ENCODE measurements around the gene DOK6.
"Not testable (repeated sequence)": the region's sequence is repeated elsewhere in the genome, so short reads cannot be mapped to it uniquely, and the experiment has no call there.

The DOK6 gene

DNA sequence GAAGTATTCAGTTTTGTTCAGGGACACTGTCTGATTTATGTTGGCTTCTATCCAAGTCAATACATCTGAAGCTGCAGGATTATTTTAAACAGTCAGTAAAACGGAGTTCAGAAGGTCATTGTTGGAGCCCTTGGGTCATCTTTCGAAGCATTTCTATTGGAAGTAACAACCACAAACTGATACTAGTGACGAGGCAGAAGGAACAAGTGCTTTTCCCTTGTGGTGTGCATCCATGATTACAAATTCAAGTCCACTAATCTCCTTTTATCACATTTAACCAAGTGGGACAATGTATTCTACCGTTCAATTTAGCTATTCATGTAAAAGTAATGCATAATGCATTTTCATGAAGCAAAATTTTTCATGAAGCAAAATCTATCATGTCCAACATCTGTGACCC is 470.0 kb downstream of the DOK6 start:
- Histone ChIP-seq H3K4me1 (ENCODE audit: control insufficient read depth, insufficient read depth, low read length) (no peaks in the 10 kb centered on the region; the same call in 1 of the 2 replicates), H3K27ac (ENCODE audit: low read length) (no peak overlapping the region), H3K4me3 (ENCODE audit: low read length) (no peak overlapping the region), H3K36me3 (ENCODE audit: control insufficient read depth, insufficient read depth, low read length) (no peaks in the 10 kb centered on the region), H3K27me3 (ENCODE audit: control insufficient read depth, insufficient read depth, low read length) (no peaks in the 10 kb centered on the region), H3K9me3 (ENCODE audit: control insufficient read depth, insufficient read depth, low read length) (no peaks in the 10 kb centered on the region)
- no CpG with 5 or more reads among the region's 4 CpGs for WGBS (ENCODE audit: insufficient coverage, insufficient read length)
- DNase-seq (ENCODE audit: low read depth, low spot score), result no peak

DNA sequence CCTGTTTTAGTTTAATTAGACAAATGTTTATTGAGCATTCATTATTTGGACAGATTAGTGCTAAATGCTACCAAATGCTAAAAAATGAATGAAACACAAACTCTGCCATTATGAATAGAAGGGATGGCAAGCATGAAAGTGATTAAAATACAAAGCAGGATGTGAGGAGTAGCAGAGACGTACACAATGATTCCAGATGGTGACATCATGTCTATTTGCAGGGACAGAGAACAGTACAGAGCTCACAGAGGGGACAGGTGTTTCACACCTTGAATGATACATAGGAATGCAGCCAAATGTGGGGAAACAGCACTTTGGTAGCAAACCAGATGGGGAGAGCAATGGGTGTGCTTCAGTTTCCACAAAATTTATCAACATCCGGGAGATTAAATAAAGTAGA is 470.7 kb downstream of the DOK6 start:
- Histone ChIP-seq H3K9me3 (ENCODE audit: control insufficient read depth, insufficient read depth, low read length) (no peaks in the 10 kb centered on the region), H3K36me3 (ENCODE audit: control insufficient read depth, insufficient read depth, low read length) (no peaks in the 10 kb centered on the region), H3K27ac (ENCODE audit: low read length) (no peak overlapping the region), H3K4me1 (ENCODE audit: control insufficient read depth, insufficient read depth, low read length) (no peaks in the 10 kb centered on the region; the same call in 1 of the 2 replicates), H3K4me3 (ENCODE audit: low read length) (no peak overlapping the region), H3K27me3 (ENCODE audit: control insufficient read depth, insufficient read depth, low read length) (no peaks in the 10 kb centered on the region)
- DNase-seq (ENCODE audit: low read depth, low spot score), result no peak
- no CpG with 5 or more reads among the region's 2 CpGs for WGBS (ENCODE audit: insufficient coverage, insufficient read length)

DNA sequence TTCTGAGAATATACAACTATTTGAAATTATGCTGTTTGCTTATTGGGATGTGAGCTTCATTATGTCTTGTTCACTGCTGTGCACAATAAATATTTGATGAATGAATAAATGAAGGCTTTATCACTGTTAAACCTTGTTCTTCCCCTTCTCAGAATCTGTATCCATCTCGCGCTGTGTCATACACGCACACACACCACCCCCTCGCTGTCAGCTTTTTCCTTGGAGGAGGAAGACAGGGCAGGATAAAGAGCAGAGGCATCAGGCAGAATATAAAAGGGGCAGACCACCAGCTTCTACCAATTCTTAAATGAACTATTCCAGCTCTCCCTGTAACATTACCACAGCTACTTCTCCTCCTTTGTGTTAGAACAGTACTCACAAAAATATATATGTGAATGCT is 472.0 kb downstream of the DOK6 start:
- no peak for DNase-seq (ENCODE audit: low read depth, low spot score)
- Histone ChIP-seq H3K27me3 (ENCODE audit: control insufficient read depth, insufficient read depth, low read length) (no peaks in the 10 kb centered on the region), H3K9me3 (ENCODE audit: control insufficient read depth, insufficient read depth, low read length) (no peaks in the 10 kb centered on the region; the same call in 1 of the 2 replicates), H3K4me1 (ENCODE audit: control insufficient read depth, insufficient read depth, low read length) (no peaks in the 10 kb centered on the region; the same call in 1 of the 2 replicates), H3K4me3 (ENCODE audit: low read length) (no peak overlapping the region), H3K27ac (ENCODE audit: low read length) (no peak overlapping the region), H3K36me3 (ENCODE audit: control insufficient read depth, insufficient read depth, low read length) (no peaks in the 10 kb centered on the region)
- WGBS (ENCODE audit: insufficient coverage, insufficient read length), result no CpG with 5 or more reads among the region's 4 CpGs

DNA sequence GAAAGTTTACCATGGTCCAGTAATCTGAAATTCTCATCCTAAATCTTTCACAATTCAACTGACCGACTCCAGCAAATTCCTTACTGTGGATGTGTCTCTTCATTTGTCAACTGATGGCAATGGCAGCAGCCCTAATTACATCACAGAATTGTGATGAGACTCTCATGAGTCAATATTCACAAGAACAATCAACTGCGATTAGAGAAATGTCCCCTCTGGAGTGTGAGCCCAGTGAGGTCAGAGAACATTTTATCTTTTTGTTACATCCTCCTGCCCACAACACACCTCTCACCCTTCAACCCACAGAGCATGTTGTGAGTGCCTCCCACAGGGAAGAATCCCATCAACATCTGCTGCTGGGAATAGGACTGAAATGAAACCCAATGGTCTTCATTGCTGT is 473.4 kb downstream of the DOK6 start:
- Histone ChIP-seq H3K27me3 (ENCODE audit: control insufficient read depth, insufficient read depth, low read length) (no peaks in the 10 kb centered on the region), H3K4me3 (ENCODE audit: low read length) (no peak overlapping the region), H3K4me1 (ENCODE audit: control insufficient read depth, insufficient read depth, low read length) (peaks cover 3% of the 10 kb centered on the region), H3K36me3 (ENCODE audit: control insufficient read depth, insufficient read depth, low read length) (no peaks in the 10 kb centered on the region), H3K9me3 (ENCODE audit: control insufficient read depth, insufficient read depth, low read length) (no peaks in the 10 kb centered on the region; the same call in 1 of the 2 replicates), H3K27ac (ENCODE audit: low read length) (no peak overlapping the region)
- no CpG with 5 or more reads among the region's 2 CpGs for WGBS (ENCODE audit: insufficient coverage, insufficient read length)
- no peak for DNase-seq (ENCODE audit: low read depth, low spot score)

DNA sequence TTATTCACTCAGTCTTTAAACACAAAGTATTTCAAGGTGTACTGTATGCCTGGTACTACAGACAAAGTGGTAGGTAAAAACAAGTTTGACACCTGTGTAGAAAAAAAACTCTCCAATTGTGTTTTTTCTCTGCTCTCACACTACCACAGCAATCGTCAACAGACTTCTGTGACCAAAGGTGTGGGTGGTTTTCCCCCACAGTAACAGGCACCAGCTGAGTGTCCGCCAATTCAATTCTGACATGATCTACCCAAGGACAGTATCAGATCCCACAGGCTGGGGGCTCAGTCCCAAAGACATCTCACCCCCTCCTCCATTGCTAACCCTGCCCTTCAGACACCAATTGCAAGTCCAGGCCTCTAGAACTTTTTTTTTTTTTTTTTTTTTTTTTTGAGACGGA is 475.8 kb downstream of the DOK6 start:
- DNase-seq (ENCODE audit: low read depth, low spot score), result no peak
- Histone ChIP-seq H3K4me3 (ENCODE audit: low read length) (no peak overlapping the region), H3K27ac (ENCODE audit: low read length) (no peak overlapping the region), H3K4me1 (ENCODE audit: control insufficient read depth, insufficient read depth, low read length) (peaks cover 3% of the 10 kb centered on the region), H3K27me3 (ENCODE audit: control insufficient read depth, insufficient read depth, low read length) (no peaks in the 10 kb centered on the region), H3K36me3 (ENCODE audit: control insufficient read depth, insufficient read depth, low read length) (no peaks in the 10 kb centered on the region), H3K9me3 (ENCODE audit: control insufficient read depth, insufficient read depth, low read length) (no peaks in the 10 kb centered on the region; the same call in 1 of the 2 replicates)
- WGBS (ENCODE audit: insufficient coverage, insufficient read length), result no CpG with 5 or more reads among the region's 3 CpGs

DNA sequence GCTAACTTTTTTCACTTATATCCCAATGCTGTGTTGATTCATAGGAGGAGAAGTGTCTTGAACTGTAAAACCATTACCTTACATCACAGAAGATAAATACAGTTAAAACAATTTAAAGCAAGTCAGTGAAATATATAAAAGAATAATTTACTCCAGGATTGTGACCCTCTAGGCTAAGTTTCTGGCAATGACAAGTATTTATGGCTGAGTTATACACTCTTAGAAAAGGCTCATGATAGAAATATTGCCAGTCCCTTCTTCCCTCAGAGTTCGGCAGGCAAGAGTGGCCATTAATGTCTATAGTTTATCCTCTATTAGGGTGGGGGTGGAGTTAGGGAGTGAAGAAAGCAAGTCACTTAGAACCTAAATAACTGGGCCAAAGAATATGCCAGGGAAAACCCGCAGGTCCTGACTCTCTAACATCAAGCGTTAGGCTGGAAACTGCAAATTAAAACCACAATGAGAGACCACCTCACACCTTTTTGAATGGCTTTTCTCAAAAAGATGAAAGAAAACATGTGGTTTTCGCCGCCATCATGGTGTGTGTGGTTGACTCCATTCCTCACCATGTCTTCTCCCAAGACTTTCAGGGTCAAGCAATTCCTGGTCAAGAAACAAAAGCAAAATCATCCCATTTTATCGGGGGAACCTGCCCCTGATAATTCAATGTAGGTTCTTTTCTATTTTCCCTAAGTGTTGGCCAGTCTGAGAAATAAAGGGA is 477.7 kb downstream of the DOK6 start:
- Histone ChIP-seq H3K36me3 (ENCODE audit: control insufficient read depth, insufficient read depth, low read length) (no peaks in the 10 kb centered on the region), H3K4me1 (ENCODE audit: control insufficient read depth, insufficient read depth, low read length) (peaks cover 3% of the 10 kb centered on the region), H3K9me3 (ENCODE audit: control insufficient read depth, insufficient read depth, low read length) (no peaks in the 10 kb centered on the region; the same call in 1 of the 2 replicates), H3K27ac (ENCODE audit: low read length) (no peak overlapping the region), H3K4me3 (ENCODE audit: low read length) (no peak overlapping the region), H3K27me3 (ENCODE audit: control insufficient read depth, insufficient read depth, low read length) (no peaks in the 10 kb centered on the region)
- WGBS (ENCODE audit: insufficient coverage, insufficient read length), result no CpG with 5 or more reads among the region's 6 CpGs
- no peak for DNase-seq (ENCODE audit: low read depth, low spot score)

DNA sequence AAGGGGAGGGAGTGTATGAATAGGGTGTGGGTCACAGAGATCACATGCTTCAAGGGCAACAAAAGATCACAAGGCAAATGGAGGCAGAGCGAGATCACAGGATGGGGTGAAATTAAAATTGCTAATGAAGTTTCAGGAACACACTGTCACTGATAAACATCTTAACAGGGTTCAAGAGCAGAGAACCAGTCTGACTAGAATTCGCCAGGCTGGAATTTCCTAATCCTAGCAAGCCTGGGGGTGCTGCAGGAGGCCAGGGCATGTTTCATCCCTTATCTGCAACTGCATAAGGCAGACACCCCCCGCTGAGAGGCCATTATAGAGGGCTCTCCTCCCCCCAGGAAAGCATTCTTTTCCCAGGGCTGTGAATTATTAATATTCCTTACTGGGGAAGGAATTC is 478.4 kb downstream of the DOK6 start:
- H3K4me1 ChIP-seq (ENCODE audit: control insufficient read depth, insufficient read depth, low read length); H3K27me3 ChIP-seq (ENCODE audit: control insufficient read depth, insufficient read depth, low read length); H3K27ac ChIP-seq (ENCODE audit: low read length); H3K9me3 ChIP-seq (ENCODE audit: control insufficient read depth, insufficient read depth, low read length); H3K36me3 ChIP-seq (ENCODE audit: control insufficient read depth, insufficient read depth, low read length); H3K4me3 ChIP-seq (ENCODE audit: low read length); DNase-seq (ENCODE audit: low read depth, low spot score): not testable (repeated sequence)
- WGBS (ENCODE audit: insufficient coverage, insufficient read length), result no CpG with 5 or more reads among the region's 3 CpGs

DNA sequence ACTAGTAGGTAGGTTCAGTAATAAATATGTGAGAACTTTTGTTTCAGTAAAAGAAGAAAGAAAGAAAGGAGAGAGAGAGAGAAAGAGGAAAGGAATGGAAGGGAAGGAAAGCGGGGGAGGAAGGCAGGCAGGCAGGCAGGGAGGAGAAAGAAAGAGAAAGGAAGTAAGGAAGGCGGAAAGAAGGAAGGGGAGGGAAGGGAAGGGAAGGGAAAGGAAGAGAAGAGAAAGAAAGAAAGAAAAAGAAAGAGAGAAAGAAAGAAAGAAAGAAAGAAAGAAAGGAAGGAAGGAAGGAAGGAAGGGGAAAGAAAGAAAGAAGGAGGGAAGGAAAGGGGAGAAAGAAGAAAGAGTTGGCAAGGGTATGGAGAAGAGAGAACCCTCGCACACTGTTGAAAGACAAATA is 479.4 kb downstream of the DOK6 start:
- H3K27ac ChIP-seq (ENCODE audit: low read length), result no peak overlapping the region
- no peaks in the 10 kb centered on the region for H3K36me3 ChIP-seq (ENCODE audit: control insufficient read depth, insufficient read depth, low read length)
- DNase-seq (ENCODE audit: low read depth, low spot score), result no peak
- WGBS (ENCODE audit: insufficient coverage, insufficient read length), result no CpG with 5 or more reads among the region's 3 CpGs
- no peaks in the 10 kb centered on the region; the same call in 1 of the 2 replicates for H3K9me3 ChIP-seq (ENCODE audit: control insufficient read depth, insufficient read depth, low read length)
- H3K4me3 ChIP-seq (ENCODE audit: low read length), result no peak overlapping the region
- peaks cover 3% of the 10 kb centered on the region; the same call in 1 of the 2 replicates for H3K4me1 ChIP-seq (ENCODE audit: control insufficient read depth, insufficient read depth, low read length)
- no peaks in the 10 kb centered on the region for H3K27me3 ChIP-seq (ENCODE audit: control insufficient read depth, insufficient read depth, low read length)

DNA sequence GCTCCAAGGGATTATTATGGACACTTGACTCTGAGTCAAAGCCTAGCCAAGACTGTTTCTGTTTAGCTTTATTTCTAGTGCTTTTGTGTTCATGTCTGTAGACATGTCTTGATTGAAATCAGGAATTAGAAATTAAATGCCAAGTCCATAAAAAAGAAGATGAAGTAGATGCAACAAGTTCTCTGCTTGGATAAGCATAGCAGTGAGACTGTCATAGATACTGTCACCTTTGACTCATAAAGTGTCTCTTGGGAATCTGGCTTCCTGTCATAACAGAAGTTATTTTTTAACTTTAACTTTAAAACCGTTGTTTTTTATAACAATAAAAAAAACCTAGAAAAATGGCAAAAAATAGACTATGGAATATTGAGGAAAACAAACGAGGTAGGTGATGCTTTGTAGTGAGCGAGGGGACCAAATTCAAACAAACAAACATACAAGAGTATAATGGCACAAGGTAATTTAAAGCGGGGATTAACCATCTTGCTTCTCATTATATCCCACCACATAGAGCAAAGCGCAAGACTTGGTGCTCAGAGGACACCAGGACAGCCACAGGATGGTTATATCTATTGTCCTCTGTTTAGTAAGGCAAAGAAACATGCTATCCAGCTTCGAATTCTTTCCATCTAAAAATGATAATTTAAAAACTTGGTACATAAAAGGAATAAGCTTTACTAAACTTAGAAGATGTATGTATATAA is 482.4 kb downstream of the DOK6 start:
- Histone ChIP-seq H3K27me3 (ENCODE audit: control insufficient read depth, insufficient read depth, low read length) (no peaks in the 10 kb centered on the region), H3K4me3 (ENCODE audit: low read length) (no peak overlapping the region), H3K36me3 (ENCODE audit: control insufficient read depth, insufficient read depth, low read length) (no peaks in the 10 kb centered on the region), H3K9me3 (ENCODE audit: control insufficient read depth, insufficient read depth, low read length) (no peaks in the 10 kb centered on the region), H3K4me1 (ENCODE audit: control insufficient read depth, insufficient read depth, low read length) (peaks cover 3% of the 10 kb centered on the region; the same call in 1 of the 2 replicates), H3K27ac (ENCODE audit: low read length) (no peak overlapping the region)
- no peak for DNase-seq (ENCODE audit: low read depth, low spot score)
- no CpG with 5 or more reads among the region's 6 CpGs for WGBS (ENCODE audit: insufficient coverage, insufficient read length)

DNA sequence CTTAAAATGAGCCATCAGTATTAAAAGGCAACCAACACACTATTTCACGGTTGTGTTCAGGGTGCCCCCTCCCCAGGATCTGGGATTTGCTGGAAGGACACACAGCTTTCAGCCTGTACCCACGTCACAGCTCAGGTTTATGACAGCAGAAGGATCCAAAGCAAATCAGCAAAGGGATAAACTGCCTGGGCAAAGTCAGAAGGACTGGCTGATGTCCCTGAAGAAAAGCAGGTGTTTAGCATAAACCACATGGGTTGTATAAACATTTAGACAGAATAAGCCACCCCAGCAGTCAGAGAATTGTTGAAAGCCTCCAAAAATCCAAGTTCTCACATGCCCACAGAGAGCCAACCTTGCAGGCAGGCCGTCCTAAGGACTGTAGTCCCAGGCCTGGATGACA is 483.1 kb downstream of the DOK6 start:
- WGBS (ENCODE audit: insufficient coverage, insufficient read length), result no CpG with 5 or more reads among the region's 3 CpGs
- no peaks in the 10 kb centered on the region for H3K36me3 ChIP-seq (ENCODE audit: control insufficient read depth, insufficient read depth, low read length)
- H3K9me3 ChIP-seq (ENCODE audit: control insufficient read depth, insufficient read depth, low read length), result no peaks in the 10 kb centered on the region
- no peaks in the 10 kb centered on the region for H3K27me3 ChIP-seq (ENCODE audit: control insufficient read depth, insufficient read depth, low read length)
- no peak overlapping the region for H3K27ac ChIP-seq (ENCODE audit: low read length)
- H3K4me3 ChIP-seq (ENCODE audit: low read length), result no peak overlapping the region
- DNase-seq (ENCODE audit: low read depth, low spot score), result no peak
- no peaks in the 10 kb centered on the region for H3K4me1 ChIP-seq (ENCODE audit: control insufficient read depth, insufficient read depth, low read length)
